ENCODE results near the gene OASL. TPM values are rescaled to one million over a fixed set of nuclear protein-coding genes. Genes with fewer than 3 reads are reported as not detected.

The OASL gene
- total and polyA plus RNA-seq, 2 experiments from 2014 or later: 0.27 to 0.47 TPM

DNA sequence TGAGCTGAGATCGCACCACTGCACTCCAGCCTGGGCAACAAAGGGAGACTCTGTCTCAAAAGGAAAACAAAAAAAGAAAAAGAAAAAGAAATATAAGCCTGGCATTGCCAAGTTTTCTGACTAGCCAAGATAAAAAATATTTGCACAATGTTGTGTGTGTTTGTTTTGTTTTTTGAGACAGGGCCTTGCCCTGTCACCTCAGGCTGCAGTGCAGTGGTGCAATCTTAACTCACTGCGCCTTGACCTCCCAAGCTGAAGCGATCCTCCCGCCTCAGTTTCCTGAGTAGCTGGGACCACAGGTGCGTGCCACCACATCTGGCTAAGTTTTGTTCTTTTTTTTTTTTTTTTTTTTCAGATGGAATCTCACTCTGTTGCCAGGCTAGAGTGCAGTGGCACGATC lies 17.3 kb downstream of the OASL start:
- DNase-seq (ENCODE audit: low spot score): no peak
- TF ChIP-seq EZH2phosphoT487 (IDR thresholded peaks at IDR 0.05; ENCODE audit: low read depth, severe bottlenecking, unreplicated experiment) (no peak), EZH2 (IDR thresholded peaks at IDR 0.05; ENCODE audit: borderline replicate concordance) (no peak)
- TF ChIP-seq, protein P1, sequence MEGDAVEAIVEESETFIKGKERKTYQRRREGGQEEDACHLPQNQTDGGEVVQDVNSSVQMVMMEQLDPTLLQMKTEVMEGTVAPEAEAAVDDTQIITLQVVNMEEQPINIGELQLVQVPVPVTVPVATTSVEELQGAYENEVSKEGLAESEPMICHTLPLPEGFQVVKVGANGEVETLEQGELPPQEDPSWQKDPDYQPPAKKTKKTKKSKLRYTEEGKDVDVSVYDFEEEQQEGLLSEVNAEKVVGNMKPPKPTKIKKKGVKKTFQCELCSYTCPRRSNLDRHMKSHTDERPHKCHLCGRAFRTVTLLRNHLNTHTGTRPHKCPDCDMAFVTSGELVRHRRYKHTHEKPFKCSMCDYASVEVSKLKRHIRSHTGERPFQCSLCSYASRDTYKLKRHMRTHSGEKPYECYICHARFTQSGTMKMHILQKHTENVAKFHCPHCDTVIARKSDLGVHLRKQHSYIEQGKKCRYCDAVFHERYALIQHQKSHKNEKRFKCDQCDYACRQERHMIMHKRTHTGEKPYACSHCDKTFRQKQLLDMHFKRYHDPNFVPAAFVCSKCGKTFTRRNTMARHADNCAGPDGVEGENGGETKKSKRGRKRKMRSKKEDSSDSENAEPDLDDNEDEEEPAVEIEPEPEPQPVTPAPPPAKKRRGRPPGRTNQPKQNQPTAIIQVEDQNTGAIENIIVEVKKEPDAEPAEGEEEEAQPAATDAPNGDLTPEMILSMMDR (IDR thresholded peaks at IDR 0.05; ENCODE audit: poor library complexity): no peak
- H4K20me1 ChIP-seq (ENCODE audit: insufficient read depth, poor library complexity, severe bottlenecking): no peaks in the 10 kb centered on the region
- H3K4me3 ChIP-seq: no peak overlapping the region
- no peaks in the 10 kb centered on the region for H3K27me3 ChIP-seq
- H3K9me2 ChIP-seq (replicated peaks; ENCODE audit: insufficient read depth): no peaks in the 10 kb centered on the region
- H3K36me3 ChIP-seq (replicated peaks; ENCODE audit: insufficient read depth, low read depth): no peaks in the 10 kb centered on the region
- H3K4me1 ChIP-seq (ENCODE audit: insufficient read depth): peaks cover 4% of the 10 kb centered on the region
- no peak overlapping the region for H2AFZ ChIP-seq
- H3K27ac ChIP-seq: no peak overlapping the region
- H3K79me2 ChIP-seq: no peaks in the 10 kb centered on the region
- 97% methylated on average over 6 of the region's 6 CpGs for WGBS (ENCODE audit: low lambda C conversion rate, missing lambda C conversion rate)
- no peak overlapping the region for H3K4me2 ChIP-seq
- H3K9me3 ChIP-seq (ENCODE audit: low read depth): no peaks in the 10 kb centered on the region

DNA sequence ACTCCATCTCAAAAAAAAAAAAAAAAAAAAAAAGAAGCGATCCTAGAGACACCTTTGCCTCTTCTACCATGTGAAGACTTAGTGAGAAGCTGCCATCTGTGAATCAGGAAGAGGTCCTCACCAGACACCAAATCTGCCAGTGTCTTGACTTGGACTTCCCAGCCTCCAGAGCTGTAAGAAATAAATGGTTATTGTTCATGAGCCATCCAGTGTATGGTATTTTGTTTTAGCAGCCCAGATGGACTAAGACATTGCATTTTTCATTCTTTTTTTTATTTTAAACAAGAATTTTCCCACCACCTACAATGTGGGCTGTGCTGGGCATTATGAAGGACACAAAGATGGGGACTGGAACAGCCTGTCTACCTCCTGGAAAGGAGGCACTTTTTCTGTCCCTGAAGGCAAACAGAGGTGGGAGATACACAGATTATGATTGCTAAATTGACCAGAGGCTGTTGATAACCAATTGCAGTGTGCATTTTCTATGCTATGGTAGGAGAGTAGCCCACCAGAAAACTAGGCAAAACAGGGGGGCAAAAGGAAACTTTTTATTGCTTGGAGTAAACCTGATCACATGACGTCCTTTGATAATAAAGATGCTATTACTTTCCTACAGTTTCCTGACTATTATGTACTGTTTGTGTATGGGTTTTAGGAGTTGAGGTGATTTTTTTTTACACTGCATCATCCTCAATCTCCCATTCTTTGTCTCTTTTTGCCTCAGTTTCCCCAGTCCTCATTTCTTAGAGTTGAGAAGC lies 20.0 kb downstream of the OASL start:
- no peak for DNase-seq (ENCODE audit: low spot score)
- no peaks in the 10 kb centered on the region for H3K9me2 ChIP-seq (replicated peaks; ENCODE audit: insufficient read depth)
- H3K27ac ChIP-seq: no peak overlapping the region
- 86% methylated on average over 2 of the region's 2 CpGs for WGBS (ENCODE audit: low lambda C conversion rate, missing lambda C conversion rate)
- no peaks in the 10 kb centered on the region for H3K36me3 ChIP-seq (replicated peaks; ENCODE audit: insufficient read depth, low read depth)
- no peaks in the 10 kb centered on the region for H4K20me1 ChIP-seq (ENCODE audit: insufficient read depth, poor library complexity, severe bottlenecking)
- H3K79me2 ChIP-seq: peaks cover 12% of the 10 kb centered on the region
- no peak overlapping the region for H3K4me2 ChIP-seq
- peaks cover 4% of the 10 kb centered on the region for H3K4me1 ChIP-seq (ENCODE audit: insufficient read depth)
- H3K27me3 ChIP-seq: no peaks in the 10 kb centered on the region
- H3K9me3 ChIP-seq (ENCODE audit: low read depth): no peaks in the 10 kb centered on the region
- H2AFZ ChIP-seq: no peak overlapping the region
- no peak for TF ChIP-seq EZH2phosphoT487 (IDR thresholded peaks at IDR 0.05; ENCODE audit: low read depth, severe bottlenecking, unreplicated experiment)
- TF ChIP-seq, protein P1 (IDR thresholded peaks at IDR 0.05; ENCODE audit: poor library complexity): no peak
- no peak for TF ChIP-seq EZH2 (IDR thresholded peaks at IDR 0.05; ENCODE audit: borderline replicate concordance)
- H3K4me3 ChIP-seq: no peak overlapping the region

DNA sequence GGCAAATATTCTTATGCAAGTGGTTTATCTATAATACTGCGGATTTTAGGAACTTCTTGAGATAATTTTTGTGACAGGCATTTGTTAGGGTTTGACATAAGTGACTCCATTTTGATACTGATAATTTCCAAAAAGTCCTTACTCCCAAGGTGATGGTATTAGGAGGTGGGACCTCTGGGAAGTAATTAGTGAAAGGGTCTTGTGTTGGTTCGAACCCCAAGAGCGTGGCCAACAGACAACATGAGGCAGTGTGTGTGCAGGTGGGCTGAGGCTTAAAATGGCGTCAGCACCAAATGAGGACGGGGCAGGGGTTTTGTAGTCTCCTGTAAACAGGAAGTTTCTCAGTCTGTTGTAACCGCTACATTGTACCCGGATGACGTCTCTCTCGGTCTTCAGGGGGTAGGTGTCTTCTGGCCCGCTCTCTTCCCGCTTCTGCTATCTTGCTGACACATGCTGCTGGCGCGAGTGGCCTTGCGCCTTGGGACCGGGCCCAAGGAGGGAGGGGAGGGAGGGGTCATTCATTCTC lies 21.0 kb downstream of the OASL start:
- DNase-seq (ENCODE audit: low spot score): no peak
- WGBS (ENCODE audit: low lambda C conversion rate, missing lambda C conversion rate): 95% methylated on average over 15 of the region's 15 CpGs
- H3K9me3 ChIP-seq (ENCODE audit: low read depth): no peaks in the 10 kb centered on the region

More for the DNA sequence above, 21.0 kb downstream of the OASL start:
- H3K4me1 ChIP-seq (ENCODE audit: insufficient read depth): peaks cover 4% of the 10 kb centered on the region
- H3K4me3 ChIP-seq: no peak overlapping the region
- H4K20me1 ChIP-seq (ENCODE audit: insufficient read depth, poor library complexity, severe bottlenecking): no peaks in the 10 kb centered on the region
- no peaks in the 10 kb centered on the region for H3K9me2 ChIP-seq (replicated peaks; ENCODE audit: insufficient read depth)
- H3K4me2 ChIP-seq: no peak overlapping the region
- H2AFZ ChIP-seq: no peak overlapping the region
- H3K36me3 ChIP-seq (replicated peaks; ENCODE audit: insufficient read depth, low read depth): no peaks in the 10 kb centered on the region
- H3K27ac ChIP-seq: no peak overlapping the region
- TF ChIP-seq, protein P1 (IDR thresholded peaks at IDR 0.05; ENCODE audit: poor library complexity): no peak
- TF ChIP-seq EZH2 (IDR thresholded peaks at IDR 0.05; ENCODE audit: borderline replicate concordance): no peak
- TF ChIP-seq EZH2phosphoT487 (IDR thresholded peaks at IDR 0.05; ENCODE audit: low read depth, severe bottlenecking, unreplicated experiment): no peak
- peaks cover 12% of the 10 kb centered on the region for H3K79me2 ChIP-seq
- H3K27me3 ChIP-seq: no peaks in the 10 kb centered on the region
